IMR-90 (cell line): Measurements from ENCODE around the gene DCAF11. TPM values are rescaled to one million over a fixed set of nuclear protein-coding genes. Genes with fewer than 3 reads are reported as not detected.

ENCODE experiments used
- ATAC-seq: fragments of 200-7000 bp; cut with Tn5 transposase; 2 replicates; pipeline ENCODE4 v1.9.1; 2020; ENCODE audit warnings: low read depth, mild to moderate bottlenecking, moderate library complexity
- BruUV-seq: library from RNA; stranded (reverse); fragments of 400-500 nt; replicated peaks from 2 replicates; lab custom pipeline; 2021; lab: Mats Ljungman, UMichigan
- CTCF ChIA-PET: fragments of 300-600 bp; formaldehyde crosslinking; extraction: SDS; loops from one replicate; lab custom pipeline; 2021; ENCODE audit warnings: antibody characterized with exemption; lab: Yijun Ruan, JAX
- POLR2A ChIA-PET: fragments of 300-600 bp; sonication (Branson Sonifier 250); formaldehyde crosslinking; loops from one replicate; lab custom pipeline; 2022; ENCODE audit warnings: antibody characterized with exemption; ENCODE audit not compliant: unreplicated experiment; lab: Charles Lee
- DNase-seq: peaks from one replicate; pipeline ENCODE4 v3.0.0; 2013
- H2AFZ ChIP-seq: replicated peaks from 2 replicates; pipeline ENCODE3; 2013; ENCODE audit warnings: low read length, mild to moderate bottlenecking; ENCODE audit not compliant: poor library complexity
- H2AK5ac ChIP-seq: 2 replicates; pipeline ENCODE4 v1.6.1; 2013; ENCODE audit warnings: low read depth, low read length, inconsistent platforms
- H2AK9ac ChIP-seq: replicated peaks from 2 replicates; pipeline ENCODE3; 2013; ENCODE audit warnings: mild to moderate bottlenecking, low read depth, low read length, moderate library complexity; ENCODE audit not compliant: poor library complexity
- H2BK120ac ChIP-seq: 2 replicates; pipeline ENCODE4 v1.6.1; 2013; ENCODE audit warnings: low read depth, low read length, inconsistent platforms
- H2BK15ac ChIP-seq: 3 replicates; pipeline ENCODE4 v1.6.1; 2013; ENCODE audit warnings: low read depth, low read length, inconsistent platforms
- H2BK20ac ChIP-seq: 2 replicates; pipeline ENCODE4 v1.6.1; 2013; ENCODE audit warnings: low read depth, mild to moderate bottlenecking, inconsistent platforms, low read length, moderate library complexity
- H2BK5ac ChIP-seq: 2 replicates; pipeline ENCODE4 v1.6.1; 2013; ENCODE audit warnings: mild to moderate bottlenecking, low read depth, low read length, inconsistent platforms; ENCODE audit not compliant: poor library complexity, severe bottlenecking
- H3K14ac ChIP-seq: replicated peaks from 2 replicates; pipeline ENCODE4 v1.6.1; 2013; ENCODE audit warnings: low read depth, low read length, inconsistent platforms
- H3K18ac ChIP-seq: 2 replicates; pipeline ENCODE4 v1.6.1; 2013; ENCODE audit warnings: low read depth, low read length, control low read depth
- H3K23ac ChIP-seq: 2 replicates; pipeline ENCODE4 v1.6.1; 2013; ENCODE audit warnings: low read depth, low read length, inconsistent platforms
- H3K27ac ChIP-seq: 2 replicates; pipeline ENCODE4 v1.5.1; 2013; ENCODE audit warnings: mild to moderate bottlenecking, control low read depth, low read length; ENCODE audit not compliant: insufficient read depth
- H3K27me3 ChIP-seq: 2 replicates; pipeline ENCODE4 v1.6.1; 2013; ENCODE audit warnings: low read length; ENCODE audit not compliant: control insufficient read depth, insufficient read depth
- H3K36me3 ChIP-seq: 2 replicates; pipeline ENCODE4 v1.6.1; 2013; ENCODE audit warnings: low read length, mixed read lengths; ENCODE audit not compliant: control insufficient read depth, insufficient read depth
- H3K4ac ChIP-seq: 2 replicates; pipeline ENCODE4 v1.6.1; 2013; ENCODE audit warnings: low read depth, low read length, inconsistent platforms
- H3K4me1 ChIP-seq: 2 replicates; pipeline ENCODE4 v1.6.1; 2013; ENCODE audit warnings: low read length, mixed read lengths; ENCODE audit not compliant: control insufficient read depth, insufficient read depth
- H3K4me2 ChIP-seq: 2 replicates; pipeline ENCODE4 v1.6.1; 2013; ENCODE audit warnings: low read depth, mild to moderate bottlenecking, control low read depth, low read length, moderate library complexity
- H3K4me3 ChIP-seq: 2 replicates; pipeline ENCODE4 v1.5.1; 2013; ENCODE audit warnings: low read depth, mild to moderate bottlenecking, control low read depth, low read length, moderate library complexity; ENCODE audit not compliant: insufficient read depth
- H3K56ac ChIP-seq: 2 replicates; pipeline ENCODE4 v1.6.1; 2013; ENCODE audit warnings: low read length, inconsistent platforms; ENCODE audit not compliant: insufficient read depth; ENCODE audit errors: extremely low read depth
- H3K79me1 ChIP-seq, 2 experiments: 2 replicates each; pipeline ENCODE4 v1.6.1; 2013; ENCODE audit warnings: low read length in 2 of 2, inconsistent platforms in 1 of 2, low read depth in 1 of 2
- H3K9ac ChIP-seq: 2 replicates; pipeline ENCODE4 v1.6.1; 2013; ENCODE audit warnings: low read depth, low read length, control low read depth
- H3K9me1 ChIP-seq: 2 replicates; pipeline ENCODE4 v1.6.1; 2013; ENCODE audit warnings: low read length, inconsistent platforms; ENCODE audit not compliant: insufficient read depth
- H3K9me3 ChIP-seq: 2 replicates; pipeline ENCODE4 v1.6.1; 2013; ENCODE audit warnings: low read length; ENCODE audit not compliant: control insufficient read depth, insufficient read depth
- H4K20me1 ChIP-seq: 2 replicates; pipeline ENCODE4 v1.6.1; 2013; ENCODE audit warnings: low read length, inconsistent platforms; ENCODE audit not compliant: insufficient read depth
- H4K5ac ChIP-seq: 2 replicates; pipeline ENCODE4 v1.6.1; 2013; ENCODE audit warnings: mild to moderate bottlenecking, low read depth, low read length, control low read depth
- H4K8ac ChIP-seq, 2 experiments: 2 replicates each; pipeline ENCODE4 v1.6.1; 2013; ENCODE audit warnings: low read depth in 2 of 2, low read length in 2 of 2, control low read depth in 1 of 2, inconsistent platforms in 1 of 2
- H4K91ac ChIP-seq: 2 replicates; pipeline ENCODE4 v1.6.1; 2013; ENCODE audit warnings: low read depth, low read length, inconsistent platforms; ENCODE audit not compliant: insufficient read depth
- CEBPB ChIP-seq: IDR thresholded peaks from 2 replicates; pipeline ENCODE4 v1.6.1; 2012; ENCODE audit warnings: low read depth, low read length, improper control_type of control experiment
- FOS ChIP-seq: fragments of 150-350 bp; IDR thresholded peaks from 2 replicates; pipeline ENCODE4 v1.6.1; 2016; ENCODE audit warnings: low read depth, low read length
- MAFK ChIP-seq: IDR thresholded peaks from 2 replicates; pipeline ENCODE4 v1.6.1; 2012; ENCODE audit warnings: low read depth, low read length, improper control_type of control experiment
- NFE2L2 ChIP-seq: fragments of 150-350 bp; IDR thresholded peaks from 2 replicates; pipeline ENCODE4 v1.6.1; 2016; ENCODE audit warnings: low read depth, mild to moderate bottlenecking, low read length
- RAD21 ChIP-seq: IDR thresholded peaks from 2 replicates; pipeline ENCODE4 v1.6.1; 2012; ENCODE audit warnings: low read length, improper control_type of control experiment
- RCOR1 ChIP-seq: IDR thresholded peaks from 2 replicates; pipeline ENCODE4 v1.6.1; 2012; ENCODE audit warnings: mild to moderate bottlenecking, low read length, improper control_type of control experiment; ENCODE audit not compliant: insufficient replicate concordance
- WGBS, 2 experiments: methylation state at CpG; one replicate each; pipeline versions ENCODE4 v1.1.5 to v1.1.7; 2013; ENCODE audit warnings: missing lambda C conversion rate in 2 of 2; ENCODE audit not compliant: insufficient read length in 1 of 2; ENCODE audit errors: extremely low coverage in 2 of 2; 5-methylcytosine and 5-hydroxymethylcytosine counted together
- dilution Hi-C: fragments of 300-500 bp; cut with HindIII; formaldehyde crosslinking; loops from one replicate; pipeline ENCODE4 v1.14.3; 2018; ENCODE audit warnings: low sequenced_read_pairs; ENCODE audit not compliant: unreplicated experiment
- in situ Hi-C: fragments of 300-500 bp; cut with MboI; formaldehyde crosslinking; loops from 3 replicates; pipeline ENCODE4 v1.14.3; 2019; ENCODE audit warnings: low sequenced_read_pairs, inconsistent platforms, mixed read lengths
- intact Hi-C: fragments of 100-400 bp; cut with micrococcal nuclease; formaldehyde crosslinking; loops from 2 replicates; pipeline ENCODE4 v1.10.0; 2022
- polyA plus RNA-seq, 3 experiments: library from polyadenylated mRNA; depleted of rRNA; stranded (reverse); fragments of >200 nt; gene quantifications; 2 replicates each; pipeline ENCODE4 v1.2.3, GENCODE V29; 2012; ENCODE audit warnings: low replicate concordance in 1 of 3
- total RNA-seq: library from RNA; depleted of rRNA; stranded (reverse); fragments of >200 nt; gene quantifications from 2 replicates; pipeline ENCODE4 v1.2.3, GENCODE V29; 2012

The DCAF11 gene
- total and polyA plus RNA-seq, 2 of the 4 experiments (the other 2 are of a cell fraction): 21.0 to 52.0 TPM

- ATAC-seq: no peak
- Histone ChIP-seq H4K91ac (no peak within 1 kb of the TSS), H3K4me3 (no peak within 1 kb of the TSS)
These were observed 57.1 kb downstream of the DCAF11 start, which contains the start of gene REC8 for GRCh38 chr14:24171422-24172260. Gene REC8, plus strand, starts transcription at chr14:24172080. Its CDS starts 473 bp downstream, at chr14:24172553.

More at GRCh38 chr14:24171422-24172260, 57.1 kb downstream of the DCAF11 start, which contains the start of gene REC8:
- H3K23ac ChIP-seq: no peak within 1 kb of the TSS
- H3K9me3 ChIP-seq: no peaks in the 10 kb centered on the region
- H3K9ac ChIP-seq: no peak within 1 kb of the TSS
- no peaks in the 10 kb centered on the region for H3K4me1 ChIP-seq
- H3K18ac ChIP-seq: no peak within 1 kb of the TSS
- CTCF ChIA-PET: interaction anchor here (0.7 kb wide), 1 partner anchor 10 kb away, joined by 3 read pairs; the partner anchor contains the start of gene IRF9
- H3K4ac ChIP-seq: no peak within 1 kb of the TSS
- no peak within 1 kb of the TSS for H2BK120ac ChIP-seq
- POLR2A ChIA-PET: no interaction called here
- H3K14ac ChIP-seq: no peak within 1 kb of the TSS
- intact Hi-C loops: no loop called here
- H3K4me2 ChIP-seq: no peak within 1 kb of the TSS
- no peaks in the 10 kb centered on the region for H3K27me3 ChIP-seq
- H3K79me1 ChIP-seq: no peaks in the 10 kb centered on the region
- H3K27ac ChIP-seq: no peak within 1 kb of the TSS
- DNase-seq: no peak
- WGBS, 2 experiments: 31% methylated on average over 35 of the region's 63 CpGs; no CpG with 5 or more reads in 1 of the 2 experiments
- 0 out of 2 replicates have a peak, but pooled peaks cover 3% of the 10 kb centered on the region for H3K9me1 ChIP-seq
- no peak within 1 kb of the TSS for H2AK5ac ChIP-seq
- peak within 1 kb of the TSS; percentile 61 for H2AFZ ChIP-seq
- no peak within 1 kb of the TSS for H2BK15ac ChIP-seq
- no peak for TF ChIP-seq NFE2L2
- TF ChIP-seq RAD21: no peak
- TF ChIP-seq FOS: no peak
- TF ChIP-seq RCOR1: no peak
- TF ChIP-seq MAFK: no peak
- no peak for TF ChIP-seq CEBPB
- H3K36me3 ChIP-seq: peaks cover 29% of the 10 kb centered on the region
- no peaks in the 10 kb centered on the region for H4K20me1 ChIP-seq
- dilution Hi-C loops: no loop called here
- H2BK5ac ChIP-seq: no peak within 1 kb of the TSS
- BruUV-seq: no TSS peak
- peak within 1 kb of the TSS; percentile 57 for H2AK9ac ChIP-seq
- no peak within 1 kb of the TSS for H4K5ac ChIP-seq
- no peak within 1 kb of the TSS for H3K56ac ChIP-seq
- H4K8ac ChIP-seq: 0 out of 4 replicates have a peak within 1 kb of the TSS, but pooled peaks of 1 of the 2 experiments have one; percentile 14
- H2BK20ac ChIP-seq: no peak within 1 kb of the TSS
- in situ Hi-C loops: no loop called here
